ENCODE results near the gene EVI5L. TPM values are rescaled to one million over a fixed set of nuclear protein-coding genes. Genes with fewer than 3 reads are reported as not detected.
A peak's percentile ranks its signal among the peaks of the same experiment; 100 is the strongest.

EVI5L gene
- total RNA-seq, 1 experiment from 2014 or later, result 3.2 TPM

GRCh38 chr19:7859831-7860713 is 30.1 kb downstream of the EVI5L start:
- DNase-seq (ENCODE audit: low read depth), result no peak

GRCh38 chr19:7860714-7861618 is 30.9 kb downstream of the EVI5L start:
- no peak for DNase-seq (ENCODE audit: low read depth)

DNA sequence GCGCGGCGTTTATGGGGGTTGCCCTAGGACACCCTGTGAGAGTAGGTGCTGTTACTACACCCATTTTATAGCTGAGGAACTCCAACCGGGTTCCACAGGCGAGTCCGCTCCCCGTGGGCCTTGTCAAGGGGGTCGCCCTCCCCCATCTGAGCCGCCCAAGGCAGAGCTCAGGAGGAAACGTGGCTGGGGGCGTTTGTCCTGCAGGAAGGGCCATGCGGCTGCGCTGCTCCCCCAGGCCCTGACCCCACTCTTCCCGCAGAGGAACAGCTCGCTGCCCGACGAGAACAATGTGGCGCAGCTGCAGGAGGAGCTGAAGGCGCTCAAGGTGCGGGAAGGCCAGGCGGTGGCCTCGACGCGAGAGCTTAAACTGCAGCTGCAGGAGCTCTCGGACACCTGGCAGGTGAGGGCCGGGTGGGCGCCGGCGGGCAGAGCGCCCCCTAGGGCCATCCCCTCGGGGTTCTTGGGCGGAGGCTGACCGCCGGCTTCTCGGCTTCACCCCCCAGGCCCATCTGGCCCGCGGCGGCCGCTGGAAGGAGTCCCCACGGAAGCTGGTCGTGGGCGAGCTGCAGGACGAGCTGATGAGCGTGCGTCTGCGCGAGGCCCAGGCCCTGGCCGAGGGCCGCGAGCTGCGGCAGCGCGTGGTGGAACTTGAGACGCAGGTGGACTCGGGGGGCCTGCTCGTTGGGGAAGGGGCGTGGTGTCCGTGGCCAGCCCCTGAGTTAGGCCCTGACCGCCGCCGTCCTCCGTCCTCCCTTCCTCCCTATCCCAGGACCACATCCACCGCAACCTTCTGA is 31.8 kb downstream of the EVI5L start:
- no peak for DNase-seq (ENCODE audit: low read depth)

DNA sequence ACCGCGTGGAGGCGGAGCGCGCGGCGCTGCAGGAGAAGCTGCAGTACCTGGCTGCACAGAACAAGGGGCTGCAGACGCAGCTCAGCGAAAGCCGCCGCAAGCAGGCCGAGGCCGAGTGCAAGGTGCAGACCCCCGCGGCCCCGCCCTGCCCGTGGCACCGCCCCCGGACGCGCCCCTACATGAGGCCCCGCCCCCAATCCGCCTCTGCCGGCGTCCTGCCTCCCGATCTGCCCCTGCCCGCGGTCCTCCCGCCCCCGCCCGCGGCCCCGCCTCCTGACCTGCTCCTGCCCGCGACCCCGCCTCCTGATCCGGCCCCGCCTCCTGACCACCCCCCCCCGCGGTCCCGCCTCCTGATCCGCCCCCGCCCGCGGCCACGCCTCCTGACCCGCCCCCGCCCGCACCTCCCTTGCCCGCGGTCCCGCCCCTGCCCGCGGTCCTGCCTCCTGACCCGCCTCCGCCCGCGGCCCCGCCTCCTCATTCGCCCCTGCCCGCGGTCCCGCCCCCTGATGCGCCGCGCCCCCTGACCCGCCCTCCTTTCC is 32.5 kb downstream of the EVI5L start:
- DNase-seq (ENCODE audit: low read depth), result no peak

GRCh38 chr19:7863157-7863970 is 33.3 kb downstream of the EVI5L start:
- no peak for DNase-seq (ENCODE audit: low read depth)

DNA sequence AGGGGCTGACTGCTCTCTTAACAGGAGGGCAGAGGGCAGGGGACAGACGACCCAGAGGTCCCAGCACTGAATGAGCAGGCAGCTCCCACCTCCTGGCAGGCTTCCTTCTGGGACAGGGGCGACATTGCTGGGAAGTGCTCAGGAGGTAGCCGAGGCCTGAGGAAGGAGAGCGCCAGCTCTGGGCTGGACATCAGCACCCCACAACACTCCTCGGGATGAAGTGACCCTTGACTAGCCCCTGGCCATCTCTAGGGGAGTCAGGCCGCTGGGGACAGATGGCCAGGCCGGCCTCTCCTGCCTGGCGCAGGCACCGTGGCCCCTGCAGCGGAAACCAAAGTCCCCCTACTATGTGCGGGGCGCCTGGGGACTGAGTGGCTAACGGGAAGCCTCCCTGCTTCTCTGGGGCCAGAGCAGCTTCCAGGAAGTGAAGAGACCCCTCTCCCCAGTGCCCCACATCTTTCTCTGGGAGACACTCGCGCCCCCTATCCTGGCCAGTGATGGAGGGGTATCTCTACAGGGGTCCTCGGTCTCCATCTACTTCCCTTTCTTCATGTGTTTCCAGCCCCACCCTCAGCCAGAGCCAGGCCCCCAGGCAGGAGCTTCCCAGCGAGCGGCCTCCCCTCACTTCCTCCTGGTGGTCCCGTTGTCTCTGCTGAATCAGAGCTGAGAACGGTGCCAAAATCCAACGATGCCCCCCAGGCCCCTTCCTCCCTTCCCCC is 34.1 kb downstream of the EVI5L start:
- no peak for DNase-seq (ENCODE audit: low read depth)

DNA sequence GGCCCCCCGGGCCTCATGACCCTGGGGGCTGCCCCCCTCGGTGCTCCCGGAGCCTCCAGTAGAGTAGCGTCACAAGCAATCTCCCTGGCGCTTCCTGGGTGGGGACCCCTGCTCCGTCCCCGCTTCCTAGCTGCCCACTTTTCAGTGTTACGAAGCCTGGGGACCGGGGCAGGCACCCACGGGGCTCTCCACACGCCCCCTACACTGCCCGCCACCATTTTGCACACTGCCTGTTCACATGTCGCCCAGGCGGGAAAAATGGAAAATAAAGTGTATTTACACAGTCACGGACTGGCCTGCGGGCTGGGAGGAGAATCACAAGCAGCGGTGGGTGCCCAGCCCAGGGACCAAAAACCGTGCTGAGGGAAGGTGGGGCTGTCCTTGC is 34.7 kb downstream of the EVI5L start:
- no peak for DNase-seq (ENCODE audit: low read depth)

DNA sequence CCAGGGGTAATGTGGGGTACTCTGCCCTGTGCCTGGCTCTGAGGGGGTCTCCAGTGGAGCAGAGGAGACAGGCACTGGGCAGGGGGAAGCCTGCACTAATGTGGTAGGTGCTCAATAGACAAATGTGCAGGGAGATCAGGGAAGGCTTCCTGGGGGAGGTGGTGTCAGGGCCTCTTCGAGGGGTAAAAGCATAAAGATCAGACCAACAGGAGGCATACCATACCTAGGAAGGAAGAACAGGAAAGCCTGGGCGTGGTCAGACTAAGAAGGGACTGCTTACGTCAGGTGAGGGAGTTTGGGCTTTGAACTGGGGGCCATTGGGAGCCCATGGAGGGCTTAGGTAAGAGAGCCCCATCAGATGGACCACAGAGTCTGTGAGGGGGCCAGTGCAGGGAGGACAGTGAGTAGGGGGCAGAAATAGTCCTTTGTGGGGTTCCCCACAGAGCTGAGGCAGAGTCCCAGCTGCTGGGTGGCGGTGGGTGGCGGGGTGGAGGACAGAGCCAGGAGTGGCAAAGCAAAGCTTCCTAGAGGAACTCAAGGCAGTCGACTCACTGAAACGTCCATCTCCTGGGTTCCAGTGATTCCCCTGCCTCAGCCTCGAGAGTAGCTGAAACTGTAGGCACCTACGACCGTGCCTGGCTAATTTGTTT is 35.4 kb downstream of the EVI5L start:
- no peak for DNase-seq (ENCODE audit: low read depth)

- no peak for DNase-seq (ENCODE audit: low read depth)
These were observed 36.5 kb downstream of the EVI5L start for GRCh38 chr19:7866399-7867091.

DNA sequence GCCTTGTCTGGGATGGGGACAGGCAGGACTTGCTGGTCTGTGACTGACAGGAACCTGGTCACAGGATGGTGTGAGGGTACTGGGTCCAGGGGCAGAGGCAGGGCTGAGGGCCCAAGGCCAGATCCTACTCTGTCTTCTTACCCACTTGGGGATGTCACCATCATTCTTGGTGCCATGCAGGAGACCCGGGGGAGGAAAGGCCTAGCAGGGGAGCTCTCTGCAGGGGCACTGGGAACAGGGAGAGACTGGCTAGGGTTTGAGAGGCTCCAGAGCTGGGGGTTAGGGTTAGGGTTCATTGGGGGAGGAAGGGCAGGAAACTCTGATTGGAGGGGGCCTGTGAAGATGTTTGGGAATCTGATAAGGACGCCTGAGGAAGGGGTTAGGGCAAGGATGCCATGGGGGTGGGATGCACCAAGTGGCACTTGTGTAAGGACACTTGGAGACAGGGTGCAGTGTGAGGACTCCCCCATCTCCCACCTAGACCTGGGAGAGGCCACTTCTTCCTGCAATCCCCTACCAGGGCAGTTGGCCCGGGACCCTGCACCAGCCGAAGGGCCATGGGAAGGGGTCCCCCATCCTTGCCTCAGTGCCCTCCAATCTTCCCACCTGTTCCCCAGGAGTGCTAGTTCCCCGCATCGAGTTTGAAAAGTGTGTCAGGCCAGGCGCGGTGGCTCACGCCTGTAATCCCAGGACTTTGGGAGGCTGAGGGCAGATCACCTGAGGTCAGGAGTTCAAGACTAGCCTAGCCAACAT is 37.2 kb downstream of the EVI5L start:
- DNase-seq (ENCODE audit: low read depth), result no peak

DNA sequence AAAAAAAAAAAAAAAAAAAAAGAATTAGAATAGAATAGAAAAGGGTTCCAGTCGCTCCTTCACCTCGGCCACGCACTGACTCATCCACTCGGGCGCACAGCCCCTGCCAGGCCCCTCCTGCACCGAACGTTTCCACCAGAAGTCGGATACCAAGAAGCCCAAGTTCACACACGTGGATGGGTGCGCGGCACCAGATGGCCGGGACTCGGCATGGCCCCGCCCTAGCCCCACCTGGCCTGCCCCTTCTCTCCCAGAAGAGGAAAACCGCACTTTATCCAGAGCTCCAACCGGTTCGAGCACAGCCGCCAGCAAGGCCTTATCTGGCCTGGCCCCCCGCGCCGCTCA is 38.3 kb downstream of the EVI5L start:
- DNase-seq (ENCODE audit: low read depth), result no peak

DNA sequence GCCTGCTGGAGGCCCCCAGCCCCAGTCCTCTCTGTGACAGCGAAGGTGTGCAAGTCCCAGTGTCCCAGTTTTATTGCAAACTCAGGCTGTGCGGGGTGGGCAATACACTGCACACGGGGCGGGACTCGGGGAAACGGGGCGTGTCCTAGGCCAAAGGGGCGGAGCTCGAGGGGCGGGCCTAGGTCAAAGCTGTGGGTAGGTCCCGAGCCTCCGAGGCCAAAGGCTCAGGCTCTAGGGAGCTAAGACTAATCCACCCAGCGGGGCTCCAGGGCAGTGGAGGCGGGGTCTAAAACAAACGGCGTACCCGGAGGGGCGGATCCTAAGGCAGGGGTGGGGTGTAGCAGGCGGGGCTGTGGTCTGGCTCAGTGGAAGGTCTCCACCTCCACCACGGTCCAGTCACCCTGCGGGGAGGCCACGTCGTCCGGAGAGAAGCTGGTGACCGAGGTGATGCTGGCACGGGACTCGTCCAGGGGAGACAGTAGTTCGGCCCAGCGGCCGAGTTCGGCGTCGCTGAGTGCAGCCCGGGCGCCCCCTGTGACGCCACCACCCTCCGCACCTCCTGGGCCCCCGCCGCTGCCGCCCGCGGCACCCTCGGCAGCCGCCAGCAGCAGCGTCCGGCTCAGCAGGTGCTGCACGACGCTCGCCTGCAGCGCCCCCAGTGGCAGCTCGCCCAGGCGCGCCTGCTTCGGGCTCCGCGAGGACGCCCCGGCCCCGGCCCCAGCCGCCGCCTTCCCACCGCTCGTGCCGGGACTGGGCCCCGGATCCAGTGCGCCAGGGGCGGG is 38.8 kb downstream of the EVI5L start:
- peak; percentile 76 for DNase-seq (ENCODE audit: low read depth)

GRCh38 chr19:7869453-7869909 is 39.5 kb downstream of the EVI5L start:
- peak; percentile 54 for DNase-seq (ENCODE audit: low read depth)

- peak; percentile 74 for DNase-seq (ENCODE audit: low read depth)
These were observed 40.0 kb downstream of the EVI5L start for GRCh38 chr19:7869910-7870511.

- DNase-seq (ENCODE audit: low read depth), result peak; percentile 79
These were observed 40.8 kb downstream of the EVI5L start for GRCh38 chr19:7870571-7871436.

All from HT1080 (cell line).